Measurements from ENCODE around the gene PLCB2. TPM values are rescaled to one million over a fixed set of nuclear protein-coding genes. Genes with fewer than 3 reads are reported as not detected.

Gene PLCB2
- total and polyA plus RNA-seq, 9 of the 15 experiments (the other 6 are each of a cell fraction or from before 2014, with no cell fraction given): 0.37 to 12.3 (median 8.0) TPM

GRCh38 chr15:40323953-40324937 is 16.5 kb upstream of the PLCB2 start:
- DNase-seq (ENCODE audit: extremely low read depth in 1 of 4, low spot score in 3 of 4) (peak; percentile 29 to 76 (median 56)), ATAC-seq (no peak), FAIRE-seq (no peak)
- Histone ChIP-seq H3K27ac (ENCODE audit: extremely low read depth, low read depth, low read length) (peak overlapping the region; percentile 75), H3K36me3 (ENCODE audit: control insufficient read depth, insufficient read depth, low read length) (peaks cover 38% of the 10 kb centered on the region), H3K9ac (ENCODE audit: insufficient read depth in 1 of 2, low read depth in 2 of 2, low read length in 2 of 2) (peak overlapping the region; percentile 70 to 95), H3K9me3 (replicated peaks; ENCODE audit: control insufficient read depth, insufficient read depth, low read depth, low read length) (no peaks in the 10 kb centered on the region), H3K4me3 (peak overlapping the region; percentile 51), H2AFZ (ENCODE audit: low read depth, low read length) (peak overlapping the region; percentile 49), H3K4me2 (ENCODE audit: insufficient read depth, low read length) (peak overlapping the region; percentile 75), H3K4me1 (replicated peaks in 1 of 2; ENCODE audit: control insufficient read depth in 2 of 2, insufficient read depth in 2 of 2, low read length in 2 of 2) (peaks cover 34 to 37% of the 10 kb centered on the region in 2 experiments), H4K20me1 (replicated peaks; ENCODE audit: control insufficient read depth, insufficient read depth, low read length) (no peaks in the 10 kb centered on the region; the same call in 1 of the 2 replicates), H3K79me2 (ENCODE audit: control insufficient read depth, insufficient read depth, low read length) (peaks cover 21% of the 10 kb centered on the region), H3K27me3 (ENCODE audit: control insufficient read depth in 2 of 2, insufficient read depth in 2 of 2, low read length in 2 of 2) (no peaks in the 10 kb centered on the region), H3K9me1 (ENCODE audit: control insufficient read depth, insufficient read depth, low read length) (no peaks in the 10 kb centered on the region)
- no TSS peak for BruUV-seq (replicated peaks)
- in situ Hi-C loops (cut with MboI): no loop called here
- CTCF ChIA-PET (ENCODE audit: low intra/inter-chr PET ratio): interaction anchor here (1.5 to 1.8 kb wide), 3 partner anchors 13 to 98 kb away, joined by 3 to 5 read pairs (median 5); no protein-coding TSS in a partner anchor
- POLR2A ChIA-PET: interaction anchor here (0.7 to 2.1 kb wide), 4 partner anchors 13 to 322 kb away, joined by 3 to 12 read pairs (median 7); partner anchors contain the start of gene CCDC9B
- 6% methylated on average over 28 of the region's 101 CpGs for WGBS (ENCODE audit: insufficient coverage, low coverage, missing lambda C conversion rate)
- intact Hi-C loops (cut with micrococcal nuclease): loop anchor here (5.0 kb wide), 2 partner anchors 42 to 98 kb away; partner anchors contain the start of gene ANKRD63
- peak; percentile 73; the same call in 1 of the 2 replicates for TF ChIP-seq KDM2B (CRISPR knock-in tag; IDR thresholded peaks at IDR 0.05)
- TF ChIP-seq RBBP5 (IDR thresholded peaks at IDR 0.05; ENCODE audit: borderline replicate concordance, insufficient read depth, low read length, poor library complexity, severe bottlenecking): peak; percentile 84
- 0 out of 2 replicates have a peak, but pooled peaks have one; percentile 0 for TF ChIP-seq ZNF395 (CRISPR knock-in tag; IDR thresholded peaks at IDR 0.05)
- no peak for TF ChIP-seq MLX (CRISPR knock-in tag; conservative IDR thresholded peaks at IDR 0.05)
- TF ChIP-seq TAF9B (IDR thresholded peaks at IDR 0.05; ENCODE audit: partially characterized antibody): no peak
- no peak for TF ChIP-seq EP400 (IDR thresholded peaks at IDR 0.05)
- no peak for TF ChIP-seq BDP1 (IDR thresholded peaks at IDR 0.05; ENCODE audit: insufficient read depth, insufficient read length)
- TF ChIP-seq YY1 (IDR thresholded peaks at IDR 0.05; ENCODE audit: borderline replicate concordance in 1 of 3, control insufficient read depth in 1 of 3, extremely low read depth in 1 of 3, insufficient read depth in 3 of 3, insufficient read length in 1 of 3, insufficient replicate concordance in 2 of 3, low read depth in 1 of 3, low read length in 2 of 3): peak; percentile 51 to 88 (median 72)
- TF ChIP-seq POLR2G (IDR thresholded peaks at IDR 0.05; ENCODE audit: low read depth, low read length): 0 out of 2 replicates have a peak, but pooled peaks have one; percentile 1
- TF ChIP-seq ZBED1 (IDR thresholded peaks at IDR 0.05): no peak
- 0 out of 2 replicates have a peak, but pooled peaks have one; percentile 48 for TF ChIP-seq ZNF766 (CRISPR knock-in tag; conservative IDR thresholded peaks at IDR 0.05)
- peak; percentile 66 for TF ChIP-seq L3MBTL2 (IDR thresholded peaks at IDR 0.05)
- peak; percentile 50; the same call in 1 of the 2 replicates for TF ChIP-seq RBFOX2 (IDR thresholded peaks at IDR 0.05; ENCODE audit: low read depth, low read length)
- TF ChIP-seq ZBTB8A (IDR thresholded peaks at IDR 0.05; ENCODE audit: partially characterized antibody): no peak
- TF ChIP-seq ILK (tag; IDR thresholded peaks at IDR 0.05; ENCODE audit: borderline replicate concordance, low read depth): no peak
- no peak for TF ChIP-seq EGR1 (conservative IDR thresholded peaks at IDR 0.05)
